BLaER1 treated with 17β-estradiol and CSF1 and Interleukin-3, amounts not matched to agents 10 nM and 100 nM (cell line): ENCODE results near the gene CBL.

ENCODE experiments used
- H3K27ac ChIP-seq, 11 experiments: shearing (Covaris generic); formaldehyde crosslinking; 2 replicates each; pipeline ENCODE4 v1.8.1; 2022
- H3K27me3 ChIP-seq, 11 experiments: shearing (Covaris generic); formaldehyde crosslinking; 2 replicates each; pipeline ENCODE4 v1.8.1; 2022
- H3K36me3 ChIP-seq, 11 experiments: shearing (Covaris generic); formaldehyde crosslinking; 2 replicates each; pipeline ENCODE4 v1.8.1; 2022
- H3K4me1 ChIP-seq, 10 experiments: shearing (Covaris generic); formaldehyde crosslinking; 2 replicates each; pipeline ENCODE4 v1.8.1; 2022
- H3K4me2 ChIP-seq, 11 experiments: shearing (Covaris generic); formaldehyde crosslinking; 2 replicates each; pipeline ENCODE4 v1.8.1; 2022
- H3K4me3 ChIP-seq, 10 experiments: shearing (Covaris generic); formaldehyde crosslinking; 2 replicates each; pipeline ENCODE4 v1.8.1; 2022
- H3K9ac ChIP-seq, 11 experiments: shearing (Covaris generic); formaldehyde crosslinking; 2 replicates each; pipeline ENCODE4 v1.8.1; 2022
- H3K9me3 ChIP-seq, 11 experiments: shearing (Covaris generic); formaldehyde crosslinking; replicated peaks in 1 of 11; 2 replicates each; pipeline ENCODE4 v1.8.1; 2022
- H4K20me1 ChIP-seq, 11 experiments: shearing (Covaris generic); formaldehyde crosslinking; 2 replicates each; pipeline ENCODE4 v1.8.1; 2022
- Cebpa-rat ChIP-seq, 11 experiments: shearing (Covaris generic); IDR thresholded peaks; 2 replicates each; pipeline ENCODE4 v1.8.1; 2022

The CBL gene

GRCh38 chr11:119168471-119169281, 37.5 kb upstream of the CBL start, which contains the start of gene NLRX1:
TSS of gene NLRX1 (plus strand) at chr11:119168725. CDS start at chr11:119171404, 2,679 bp downstream.
- Histone ChIP-seq H4K20me1 (no peaks in the 10 kb centered on the region), H3K9me3 (no peaks in the 10 kb centered on the region), H3K4me1 (peaks cover 32 to 50% (median 42%) of the 10 kb centered on the region in 10 experiments), H3K27ac (peak within 1 kb of the TSS; percentile 85 to 97 (median 93)), H3K27me3 (no peaks in the 10 kb centered on the region), H3K36me3 (peaks cover 0 to 6% (median under 1%) of the 10 kb centered on the region in 11 experiments; a peak in 4 of 22 replicates), H3K4me2 (peak within 1 kb of the TSS; percentile 87 to 97 (median 92)), H3K9ac (peak within 1 kb of the TSS; percentile 91 to 97 (median 94)), H3K4me3 (peak within 1 kb of the TSS; percentile 71 to 89 (median 80))
- no peak for TF ChIP-seq Cebpa-rat (IDR thresholded peaks at IDR 0.05)

- Histone ChIP-seq H3K36me3 (peaks cover 0 to 12% (median 6%) of the 10 kb centered on the region in 11 experiments; a peak in 11 of 22 replicates), H3K4me1 (peaks cover 32 to 50% (median 42%) of the 10 kb centered on the region in 10 experiments), H3K4me2 (peak overlapping the region; percentile 87 to 97 (median 92)), H3K27me3 (no peaks in the 10 kb centered on the region), H4K20me1 (no peaks in the 10 kb centered on the region), H3K9me3 (no peaks in the 10 kb centered on the region), H3K4me3 (peak overlapping the region; percentile 71 to 89 (median 80)), H3K9ac (peak overlapping the region; percentile 91 to 97 (median 94)), H3K27ac (peak overlapping the region; percentile 85 to 97 (median 93))
- TF ChIP-seq Cebpa-rat (IDR thresholded peaks at IDR 0.05), result no peak
These were observed 36.8 kb upstream of the CBL start for GRCh38 chr11:119169282-119169719.

GRCh38 chr11:119172513-119172912, 33.6 kb upstream of the CBL start:
- H3K9ac ChIP-seq, result peak overlapping the region in 1 of 11 experiments; percentile 9; a peak in 2 of 22 replicates
- peak overlapping the region in 8 of 11 experiments; percentile 13 to 62 (median 36); a peak in 13 of 22 replicates for H3K4me2 ChIP-seq
- H3K36me3 ChIP-seq, result peaks cover 0 to 29% (median 14%) of the 10 kb centered on the region in 11 experiments; a peak in 15 of 22 replicates
- TF ChIP-seq Cebpa-rat (IDR thresholded peaks at IDR 0.05), result no peak
- H3K27me3 ChIP-seq, result no peaks in the 10 kb centered on the region
- peaks cover 29 to 49% (median 40%) of the 10 kb centered on the region in 10 experiments for H3K4me1 ChIP-seq
- no peak overlapping the region for H3K4me3 ChIP-seq
- no peaks in the 10 kb centered on the region for H3K9me3 ChIP-seq
- H3K27ac ChIP-seq, result 0 out of 22 replicates have a peak overlapping the region, but pooled peaks of 2 of the 11 experiments have one; percentile 26 to 35
- no peaks in the 10 kb centered on the region for H4K20me1 ChIP-seq

GRCh38 chr11:119173453-119173852, 32.7 kb upstream of the CBL start:
- no peak overlapping the region for H3K4me2 ChIP-seq
- H3K4me3 ChIP-seq, result no peak overlapping the region
- peaks cover 39 to 51% (median 46%) of the 10 kb centered on the region in 10 experiments for H3K4me1 ChIP-seq
- no peaks in the 10 kb centered on the region for H4K20me1 ChIP-seq
- H3K36me3 ChIP-seq, result peaks cover 0 to 29% (median 14%) of the 10 kb centered on the region in 11 experiments; a peak in 15 of 22 replicates
- H3K27me3 ChIP-seq, result no peaks in the 10 kb centered on the region
- no peak for TF ChIP-seq Cebpa-rat (IDR thresholded peaks at IDR 0.05)
- no peaks in the 10 kb centered on the region for H3K9me3 ChIP-seq
- no peak overlapping the region for H3K27ac ChIP-seq
- H3K9ac ChIP-seq, result no peak overlapping the region

- no peak overlapping the region for H3K4me3 ChIP-seq
- H3K27ac ChIP-seq, result no peak overlapping the region
- H4K20me1 ChIP-seq, result no peaks in the 10 kb centered on the region
- H3K4me2 ChIP-seq, result peak overlapping the region in 4 of 11 experiments; percentile 2 to 21 (median 8); a peak in 1 of 22 replicates
- peaks cover 5 to 38% (median 22%) of the 10 kb centered on the region in 11 experiments; a peak in 17 of 22 replicates for H3K36me3 ChIP-seq
- H3K27me3 ChIP-seq, result no peaks in the 10 kb centered on the region
- H3K4me1 ChIP-seq, result peaks cover 36 to 51% (median 42%) of the 10 kb centered on the region in 10 experiments
- peak overlapping the region in 2 of 11 experiments; percentile 0 to 12; a peak in 1 of 22 replicates for H3K9ac ChIP-seq
- no peak for TF ChIP-seq Cebpa-rat (IDR thresholded peaks at IDR 0.05)
- H3K9me3 ChIP-seq, result no peaks in the 10 kb centered on the region
These were observed 30.6 kb upstream of the CBL start for GRCh38 chr11:119175493-119176077.

- Histone ChIP-seq H3K4me1 (peaks cover 27 to 53% (median 38%) of the 10 kb centered on the region in 10 experiments), H3K4me2 (peak overlapping the region; percentile 51 to 76 (median 66)), H3K27ac (peak overlapping the region in 9 of 11 experiments; percentile 20 to 62 (median 49); a peak in 16 of 22 replicates), H3K9ac (peak overlapping the region in 9 of 11 experiments; percentile 2 to 58 (median 34); a peak in 11 of 22 replicates), H3K4me3 (no peak overlapping the region), H3K9me3 (no peaks in the 10 kb centered on the region), H3K36me3 (peaks cover 5 to 50% (median 27%) of the 10 kb centered on the region in 11 experiments; a peak in 17 of 22 replicates), H3K27me3 (no peaks in the 10 kb centered on the region), H4K20me1 (0 out of 22 replicates have a peak, but pooled peaks cover 0 to 14% (median 0%) of the 10 kb centered on the region in 11 experiments)
- TF ChIP-seq Cebpa-rat (IDR thresholded peaks at IDR 0.05), result no peak
These were observed 27.9 kb upstream of the CBL start for GRCh38 chr11:119178166-119178680.

GRCh38 chr11:119179342-119179741, 26.8 kb upstream of the CBL start:
- Histone ChIP-seq H3K4me3 (no peak overlapping the region), H3K4me2 (peak overlapping the region in 2 of 11 experiments; percentile 71; a peak in 1 of 22 replicates), H4K20me1 (peaks cover 0 to 14% (median 0%) of the 10 kb centered on the region in 11 experiments; a peak in 1 of 22 replicates), H3K27ac (no peak overlapping the region), H3K9me3 (no peaks in the 10 kb centered on the region), H3K36me3 (peaks cover 5 to 40% (median 20%) of the 10 kb centered on the region in 11 experiments; a peak in 17 of 22 replicates), H3K9ac (no peak overlapping the region), H3K4me1 (peaks cover 29 to 57% (median 39%) of the 10 kb centered on the region in 10 experiments), H3K27me3 (no peaks in the 10 kb centered on the region)
- TF ChIP-seq Cebpa-rat (IDR thresholded peaks at IDR 0.05), result no peak

GRCh38 chr11:119179983-119180382, 26.2 kb upstream of the CBL start:
- Histone ChIP-seq H3K27ac (no peak overlapping the region), H3K9me3 (no peaks in the 10 kb centered on the region), H3K27me3 (no peaks in the 10 kb centered on the region), H4K20me1 (peaks cover 0 to 14% (median 0%) of the 10 kb centered on the region in 11 experiments; a peak in 1 of 22 replicates), H3K9ac (no peak overlapping the region), H3K4me3 (no peak overlapping the region), H3K4me2 (no peak overlapping the region), H3K4me1 (peaks cover 30 to 54% (median 39%) of the 10 kb centered on the region in 10 experiments), H3K36me3 (peaks cover 5 to 33% (median 15%) of the 10 kb centered on the region in 11 experiments; a peak in 17 of 22 replicates)
- no peak for TF ChIP-seq Cebpa-rat (IDR thresholded peaks at IDR 0.05)
